Erythroblast (primary cell): ENCODE results near the gene CBFA2T2.
"Not testable (repeated sequence)": the region's sequence is repeated elsewhere in the genome, so short reads cannot be mapped to it uniquely, and the experiment has no call there.

Source experiments
- DNase-seq, 2 experiments: peaks; one replicate each; lab custom pipeline; 2025; lab: John Stamatoyannopoulos, UW
- GATA1 ChIP-seq: IDR thresholded peaks from 2 replicates; pipeline ENCODE4 v1.6.1; 2011; ENCODE audit warnings: low read depth, mild to moderate bottlenecking, control low read depth, low read length, moderate library complexity
- POLR2A ChIP-seq: IDR thresholded peaks from 2 replicates; pipeline ENCODE4 v1.6.1; 2011; ENCODE audit warnings: mild to moderate bottlenecking, low read length

Gene CBFA2T2

DNA sequence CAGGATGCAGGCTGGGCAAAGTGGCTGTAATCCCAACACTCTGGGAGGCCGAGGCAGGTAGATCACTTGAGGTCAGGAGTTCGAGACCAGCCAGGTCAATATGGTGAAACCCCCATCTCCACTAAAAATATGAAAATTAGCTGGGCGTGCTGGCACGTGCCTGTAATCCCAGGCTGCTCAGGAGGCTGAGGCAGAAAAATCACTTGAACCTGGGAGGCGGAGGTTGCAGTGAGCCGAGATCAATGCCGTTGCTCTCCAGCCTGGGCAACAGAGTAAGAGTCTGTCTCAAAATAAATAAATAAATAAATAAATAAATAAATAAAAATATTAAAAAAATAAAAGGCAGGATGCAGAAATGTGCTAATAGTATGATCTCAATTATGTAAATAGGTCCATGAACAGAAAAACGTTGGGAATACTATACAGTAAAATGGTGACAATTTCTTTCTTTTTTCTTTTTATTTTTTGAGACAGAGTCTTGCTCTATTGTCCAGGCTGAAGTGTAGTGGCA, 8.4 kb upstream of the CBFA2T2 start:
- DNase-seq = no peak
- TF ChIP-seq POLR2A = no peak

DNA sequence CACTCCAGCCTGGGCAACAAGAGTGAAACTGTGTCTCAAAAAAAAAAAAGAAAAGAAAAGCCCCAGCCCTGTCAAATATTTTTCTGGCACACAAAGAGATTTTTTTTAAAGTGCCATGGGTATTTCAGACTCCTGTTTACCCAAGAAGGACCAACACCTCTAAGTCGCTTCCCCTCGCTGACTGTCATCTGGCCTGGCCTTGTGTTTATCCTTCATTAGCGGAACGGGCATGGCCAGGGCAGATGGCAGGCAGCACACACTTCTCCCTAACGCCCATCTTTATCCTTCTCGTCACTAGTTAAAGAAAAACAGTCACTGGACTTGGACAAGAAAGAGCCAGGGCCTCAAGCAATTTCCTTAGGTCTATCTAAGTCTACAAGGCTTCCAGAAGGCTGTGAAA, 7.3 kb upstream of the CBFA2T2 start:
- TF ChIP-seq POLR2A = no peak
- no peak for TF ChIP-seq GATA1
- DNase-seq = no peak

DNA sequence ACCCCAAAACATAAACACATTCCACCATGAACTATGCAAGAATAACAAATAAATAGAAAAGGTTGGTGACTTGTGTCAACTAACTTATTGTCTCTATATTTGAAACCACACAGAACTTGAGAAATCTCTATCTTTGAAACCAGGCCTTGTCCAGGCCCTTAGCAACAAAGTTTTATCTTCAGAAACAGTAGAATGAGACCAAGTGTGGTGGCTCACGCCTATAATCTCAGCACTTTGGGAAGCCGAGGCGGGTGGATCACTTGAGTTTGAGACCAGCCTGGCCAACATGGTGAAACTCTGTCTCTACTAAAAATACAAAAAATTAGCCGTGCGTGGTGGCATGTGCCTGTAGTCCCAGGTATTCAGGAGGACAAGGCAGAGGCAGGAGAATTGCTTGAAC, 6.7 kb upstream of the CBFA2T2 start:
- peak in 1 of 2 experiments; percentile 55 for DNase-seq

DNA sequence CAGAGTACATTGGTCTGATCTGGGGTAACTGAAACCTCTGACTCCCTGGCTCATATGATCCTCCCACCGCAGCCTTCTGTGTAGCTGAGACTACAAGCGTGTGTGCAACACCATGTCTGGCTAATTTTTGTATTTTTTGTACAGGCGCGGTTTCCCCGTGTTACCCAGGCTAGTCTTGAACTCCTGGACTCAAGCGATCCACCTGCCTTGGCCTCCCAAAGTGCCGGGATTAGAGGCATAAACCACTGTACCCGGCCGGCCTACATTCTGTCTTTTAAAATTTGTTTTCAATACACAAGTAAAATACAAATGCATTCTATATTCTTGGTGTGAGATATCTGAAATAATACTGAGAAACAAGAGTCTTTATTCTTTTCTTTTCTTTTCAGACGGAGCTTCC, 1.7 kb upstream of the CBFA2T2 start:
- DNase-seq = no peak
- TF ChIP-seq POLR2A (no peak), GATA1 (no peak)

DNA sequence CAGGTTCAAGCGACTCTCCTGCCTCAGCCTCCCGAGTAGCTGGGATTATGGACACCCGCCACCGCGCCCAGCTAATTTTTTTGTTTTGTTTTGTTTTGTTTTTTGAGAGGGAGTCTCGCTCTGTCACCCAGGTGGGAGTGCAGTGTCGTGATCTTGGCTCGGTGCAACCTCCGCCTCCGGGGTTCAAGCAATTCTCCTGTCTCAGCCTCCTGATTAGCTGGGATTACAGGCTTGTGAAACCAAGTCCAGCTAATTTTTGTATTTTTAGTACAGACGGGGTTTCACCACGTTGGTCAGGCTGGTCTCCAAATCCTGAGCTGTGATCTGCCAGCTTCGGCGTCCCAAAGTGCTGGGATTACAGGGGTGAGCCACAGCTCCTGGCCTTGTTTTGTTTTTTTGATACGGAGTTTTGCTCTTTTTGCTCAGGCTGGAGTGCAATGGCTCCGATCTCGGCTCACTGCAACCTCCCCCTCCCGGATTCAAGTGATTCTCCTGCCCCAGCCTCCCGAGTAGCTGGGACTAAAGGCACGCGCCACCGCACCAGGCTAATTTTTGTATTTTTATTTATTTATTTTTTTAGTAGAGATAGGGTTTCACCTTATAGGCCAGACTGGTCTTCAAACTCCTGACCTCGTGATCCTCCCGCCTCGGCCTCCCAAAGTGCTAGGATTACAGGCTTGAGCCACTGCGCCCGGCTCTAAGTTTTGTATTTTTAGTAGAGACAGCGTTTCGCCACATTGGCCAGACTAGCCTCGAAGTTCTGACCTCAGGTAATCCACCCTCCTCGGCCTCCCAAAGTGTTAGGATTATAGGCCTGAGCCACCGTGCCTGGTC, 1.0 kb upstream of the CBFA2T2 start:
- DNase-seq = not testable (repeated sequence)

DNA sequence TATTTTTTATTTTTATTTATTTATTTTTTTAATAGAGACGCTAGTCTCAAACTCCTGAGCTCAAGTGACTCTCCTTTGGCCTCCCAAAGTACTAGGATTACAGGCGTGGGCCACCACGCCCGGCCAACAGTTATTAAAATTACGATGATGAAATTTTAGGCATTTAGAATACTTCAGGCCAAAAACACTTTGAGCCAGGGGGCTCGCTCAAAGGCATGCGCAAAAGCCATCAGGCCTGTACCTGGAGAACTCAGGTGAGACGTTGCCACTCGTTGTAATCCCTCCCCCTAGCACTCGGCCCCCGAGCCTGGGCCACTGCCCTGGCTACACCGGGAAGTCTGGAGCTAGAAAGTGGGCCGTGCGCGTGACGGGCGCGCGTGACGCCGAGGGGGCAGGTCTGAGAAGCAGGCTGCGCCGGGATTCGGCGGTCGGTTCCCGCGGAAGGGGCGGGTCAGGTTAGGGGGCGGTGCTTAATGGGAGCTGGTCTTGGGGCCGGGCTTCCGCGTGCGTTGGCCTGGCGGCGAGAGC, 337 bp upstream of the CBFA2T2 start:
- DNase-seq = peak; percentile 98
- no peak for TF ChIP-seq GATA1
- peak; percentile 96 for TF ChIP-seq POLR2A

DNA sequence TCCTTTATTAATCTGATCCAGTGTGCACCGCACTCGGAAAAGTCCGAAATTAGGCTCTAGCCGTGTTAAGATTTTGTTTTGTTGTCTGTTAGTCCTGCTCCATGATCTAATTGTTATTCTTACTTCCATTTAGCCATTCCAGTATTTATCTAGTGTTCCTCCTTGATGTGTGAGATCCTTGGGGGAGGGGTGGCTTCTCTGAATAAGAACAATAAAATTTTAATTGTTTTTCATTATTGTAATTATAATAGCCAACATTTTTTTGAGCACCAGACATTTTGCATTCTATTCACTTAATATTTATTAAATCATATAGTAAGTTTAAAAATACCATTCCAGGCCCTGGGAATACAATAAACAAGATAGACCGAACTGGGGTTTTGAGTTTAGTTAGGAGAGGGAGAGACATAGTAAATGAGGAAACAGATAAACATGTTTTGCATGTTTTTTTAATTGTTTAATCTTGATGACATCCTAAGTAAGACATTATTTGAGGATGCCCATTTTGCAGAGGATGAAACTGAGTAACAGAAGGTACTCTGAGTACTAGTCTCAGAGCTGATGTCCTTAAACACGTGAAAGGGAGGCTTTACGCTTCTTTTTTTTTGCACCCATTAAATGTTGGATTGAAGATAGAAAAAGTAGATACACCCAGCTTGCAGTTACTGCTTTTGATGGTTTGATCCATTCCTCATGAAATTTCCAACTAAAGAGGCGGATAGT, 1.2 kb downstream of the CBFA2T2 start:
- TF ChIP-seq GATA1 (no peak), POLR2A (no peak)
- DNase-seq = peak; percentile 13 to 32

DNA sequence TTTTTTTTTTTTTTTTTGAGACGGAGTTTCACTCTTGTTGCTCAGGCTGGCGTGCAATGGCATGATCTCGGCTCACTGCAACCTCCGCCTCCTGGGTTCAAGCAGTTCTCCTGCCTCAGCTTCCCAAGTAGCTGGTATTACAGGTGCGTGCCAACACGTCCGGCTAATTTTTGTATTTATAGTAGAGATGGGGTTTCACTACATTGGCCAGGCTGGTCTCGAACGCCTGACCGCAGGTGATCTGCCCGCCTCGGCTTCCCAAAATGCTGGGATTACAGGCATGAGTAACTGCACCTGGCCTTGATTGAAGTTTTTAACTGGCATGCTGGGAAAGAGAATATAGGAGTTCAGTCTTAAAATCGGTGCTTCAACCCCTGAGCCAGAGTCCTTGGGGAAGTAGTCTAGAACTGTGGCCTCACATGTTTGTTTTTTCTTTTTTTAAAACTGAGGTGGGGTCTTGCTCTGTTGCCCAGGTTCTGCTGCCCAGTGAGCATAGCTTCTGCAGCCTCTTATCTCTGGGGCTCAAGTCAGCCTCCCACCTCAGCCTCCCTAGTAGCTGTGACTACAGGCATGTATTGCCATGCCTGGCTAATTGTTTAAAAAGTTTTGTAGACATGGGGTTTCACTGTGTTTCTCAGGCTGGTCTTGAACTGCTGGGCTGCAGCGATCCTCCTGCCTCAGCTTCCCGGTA, 3.3 kb downstream of the CBFA2T2 start:
- TF ChIP-seq GATA1 = no peak
- TF ChIP-seq POLR2A = no peak
- no peak for DNase-seq

DNA sequence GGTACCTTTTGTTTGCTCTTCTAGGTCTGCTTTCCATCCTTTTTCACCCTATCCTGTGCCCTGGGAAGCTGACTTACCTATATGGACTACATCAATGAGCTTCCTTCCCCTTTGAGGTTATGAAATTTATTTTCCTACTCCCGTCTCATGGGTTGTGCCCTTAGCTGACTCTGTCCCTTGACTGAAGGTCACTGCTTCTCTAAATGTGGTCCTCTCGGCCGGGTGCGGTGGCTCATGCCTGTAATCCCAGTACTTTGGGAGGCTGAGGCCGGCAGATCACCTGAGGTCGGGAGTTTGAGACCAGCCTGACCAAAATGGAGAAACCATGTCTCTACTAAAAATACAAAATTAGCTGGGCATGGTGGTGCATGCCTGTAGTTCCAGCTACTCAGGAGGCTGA, 6.9 kb downstream of the CBFA2T2 start:
- not testable (repeated sequence) for DNase-seq

DNA sequence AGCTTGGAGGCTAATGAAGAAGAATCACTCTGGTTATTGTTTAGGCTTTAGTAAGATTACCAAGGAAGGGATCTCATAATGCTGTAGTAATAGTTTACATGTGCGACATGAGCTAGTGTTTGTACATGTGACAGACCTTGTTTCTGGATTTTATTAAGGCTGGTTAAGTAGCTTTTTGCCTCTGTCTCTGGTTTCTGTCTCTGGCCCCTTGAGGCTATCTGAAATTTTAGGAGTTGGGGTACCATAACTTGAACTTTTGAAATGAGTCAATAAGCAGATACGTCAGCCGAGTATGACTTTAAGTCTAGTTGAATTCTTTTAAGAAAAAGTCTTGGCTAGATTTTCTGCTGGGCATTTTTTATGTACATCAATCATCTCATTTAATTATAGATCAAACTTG, 9.5 kb downstream of the CBFA2T2 start:
- no peak for DNase-seq
- TF ChIP-seq POLR2A (no peak), GATA1 (no peak)

DNA sequence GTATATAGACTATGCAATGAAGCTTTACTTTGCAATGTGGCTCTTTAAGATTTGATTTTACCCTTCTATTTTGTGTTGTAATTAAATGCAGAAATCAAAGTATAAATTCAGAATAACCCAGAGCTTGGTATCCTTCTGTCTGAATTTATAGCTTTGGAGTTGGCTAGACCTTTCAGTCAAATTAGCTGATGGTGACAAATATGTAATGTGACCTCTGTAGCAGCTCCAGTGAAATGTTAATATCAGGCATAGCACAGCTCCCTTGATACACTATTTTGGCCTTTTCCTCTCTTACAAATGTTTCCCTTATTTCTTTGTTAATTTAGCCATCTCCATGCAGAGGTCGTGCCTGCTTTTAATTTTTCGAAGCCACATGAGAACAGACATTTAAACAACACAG, 11.1 kb downstream of the CBFA2T2 start:
- no peak for TF ChIP-seq GATA1
- DNase-seq = no peak

DNA sequence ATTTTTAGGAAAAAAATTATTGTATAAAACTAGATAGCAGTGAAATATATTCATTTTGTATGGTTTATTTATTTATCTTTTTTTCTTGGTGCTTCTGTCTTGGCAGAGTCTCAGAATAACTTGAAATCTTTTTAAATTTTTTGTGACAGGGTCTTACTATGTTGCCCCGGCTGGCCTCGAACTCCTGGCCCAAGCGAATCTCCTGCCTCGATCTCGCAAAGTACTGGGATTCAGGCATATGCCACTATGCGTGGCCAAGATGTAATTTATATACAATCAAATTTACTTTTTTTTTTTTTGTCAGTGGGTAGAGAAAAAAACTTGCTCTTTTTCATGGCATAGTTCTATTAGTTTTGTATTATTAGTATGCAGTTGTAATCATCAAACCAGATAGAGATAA, 13.7 kb downstream of the CBFA2T2 start:
- TF ChIP-seq GATA1 (no peak), POLR2A (no peak)
- no peak for DNase-seq

DNA sequence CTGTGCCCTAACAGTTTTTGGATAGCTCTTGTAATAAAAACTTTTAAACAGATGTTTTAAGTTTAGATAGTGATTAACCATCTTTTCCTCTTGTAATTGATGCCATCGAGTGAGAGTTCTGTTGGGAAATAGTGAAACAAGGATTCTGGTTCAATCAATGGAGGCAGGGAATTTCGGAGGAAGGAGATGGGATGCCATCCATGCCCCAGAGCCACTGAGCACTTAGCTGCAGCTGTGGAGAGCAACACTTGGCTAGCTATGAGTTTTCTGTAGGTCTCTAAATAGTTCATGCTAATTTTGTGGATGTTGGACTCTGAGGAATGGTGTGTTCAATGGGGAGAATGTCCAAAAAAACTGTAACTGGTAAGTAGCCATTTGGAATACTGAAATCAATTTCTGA, 16.7 kb downstream of the CBFA2T2 start:
- TF ChIP-seq GATA1 = no peak
- no peak for DNase-seq

DNA sequence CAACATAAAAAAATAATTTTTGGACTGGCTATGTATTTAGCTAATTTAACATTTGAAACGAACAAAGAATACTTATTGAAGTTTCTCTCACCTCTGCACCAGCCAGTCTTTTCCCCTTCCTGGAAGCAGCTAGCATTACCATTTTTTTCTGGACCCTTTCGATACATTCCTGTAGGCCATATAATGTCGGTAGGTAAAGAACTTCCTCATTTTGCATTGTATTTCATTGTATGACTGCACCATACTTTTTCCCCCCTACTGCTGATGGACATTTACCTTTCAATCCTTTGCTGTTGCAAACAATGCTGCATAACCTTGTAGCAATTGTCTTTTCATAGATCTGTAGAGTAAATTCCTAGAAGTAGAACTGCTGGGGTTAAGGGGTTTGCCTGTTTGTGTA, 17.6 kb downstream of the CBFA2T2 start:
- TF ChIP-seq POLR2A (no peak), GATA1 (no peak)
- DNase-seq = no peak

DNA sequence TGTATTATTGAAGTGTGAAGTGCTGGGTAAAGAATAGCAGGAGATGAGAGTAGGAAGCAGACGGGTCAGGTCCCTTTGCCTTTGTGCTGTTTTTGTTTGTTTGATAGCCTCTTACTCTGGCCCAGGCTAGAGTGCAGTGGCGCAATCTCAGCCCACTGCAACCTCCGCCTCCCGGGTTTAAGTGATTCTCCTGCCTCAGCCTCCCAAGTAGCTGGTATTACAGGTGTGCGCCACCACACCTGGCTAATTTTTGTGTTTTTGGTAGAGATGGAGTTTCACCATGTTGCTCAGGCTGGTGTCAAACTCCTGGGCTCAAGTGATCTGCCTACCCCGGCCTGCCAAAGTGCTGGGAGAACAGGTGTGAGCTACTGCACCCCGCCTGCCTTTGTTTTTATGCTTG, 18.1 kb downstream of the CBFA2T2 start:
- DNase-seq = not testable (repeated sequence)

DNA sequence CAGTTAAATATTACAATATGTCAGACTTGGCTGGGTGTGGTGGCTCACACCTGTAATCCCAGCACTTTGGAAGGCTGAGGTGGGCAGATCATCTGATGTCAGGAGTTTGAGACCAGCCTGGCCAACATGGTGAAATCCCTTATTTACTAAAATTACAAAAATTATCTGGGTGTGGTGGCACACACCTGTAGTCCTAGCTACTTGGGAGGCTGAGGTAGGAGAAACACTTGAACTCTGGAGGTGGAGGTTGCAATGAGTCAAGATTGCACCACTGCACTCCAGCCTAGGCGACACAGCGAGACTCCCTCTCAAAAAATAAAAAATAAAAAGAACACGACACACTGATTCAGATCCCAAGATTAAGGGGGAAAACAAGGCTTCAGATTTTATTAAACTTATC, 19.2 kb downstream of the CBFA2T2 start:
- not testable (repeated sequence) for DNase-seq

DNA sequence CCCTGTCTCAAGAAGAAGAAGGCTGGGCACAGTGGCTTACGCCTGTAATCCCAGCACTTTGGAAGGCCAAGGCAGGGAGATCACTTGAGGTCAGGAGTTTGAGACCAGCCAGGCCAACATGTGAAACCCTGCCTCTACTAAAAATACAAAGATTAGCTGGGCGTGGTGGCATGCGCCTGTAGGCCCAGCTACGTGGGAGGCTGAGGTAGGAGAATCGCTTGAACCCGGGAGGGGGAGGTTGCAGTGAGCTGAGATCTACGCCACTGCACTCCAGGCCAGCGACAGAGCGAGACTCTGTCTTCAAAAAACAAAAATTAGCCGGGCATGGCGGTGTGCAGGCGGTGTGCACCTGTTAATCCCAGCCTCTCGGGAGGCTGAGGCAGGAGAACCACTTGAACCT, 22.0 kb downstream of the CBFA2T2 start:
- not testable (repeated sequence) for DNase-seq
